GM12878 (cell line): ENCODE results near the gene CFAP65. TPM values are rescaled to one million over a fixed set of nuclear protein-coding genes. Genes with fewer than 3 reads are reported as not detected.

Experiments used
- ATAC-seq: fragments of 200-7000 bp; cut with Tn5 transposase; 3 replicates; pipeline ENCODE4 v1.9.1; 2020; ENCODE audit warnings: mild to moderate bottlenecking, moderate library complexity
- BruUV-seq: library from RNA; stranded (reverse); fragments of 400-500 nt; replicated peaks from 2 replicates; lab custom pipeline; 2021; lab: Mats Ljungman, UMichigan
- CTCF ChIA-PET: fragments of 300-600 bp; sonication (Branson Sonifier 250); formaldehyde crosslinking; extraction: SDS; loops from one replicate; lab custom pipeline; 2021; ENCODE audit warnings: inconsistent platforms; lab: Yijun Ruan, JAX
- POLR2A ChIA-PET: fragments of 350-600 bp; formaldehyde crosslinking; extraction: SDS; loops from one replicate; lab custom pipeline; 2021; ENCODE audit warnings: inconsistent platforms; lab: Charles Lee
- RAD21 ChIA-PET: fragments of 300-600 bp; sonication (Branson Sonifier 250); formaldehyde crosslinking; loops from one replicate; lab custom pipeline; 2023; ENCODE audit warnings: antibody characterized with exemption; ENCODE audit not compliant: unreplicated experiment; lab: Charles Lee
- SMC1A ChIA-PET: fragments of 300-600 bp; sonication (Branson Sonifier 250); formaldehyde crosslinking; loops from one replicate; lab custom pipeline; 2023; ENCODE audit not compliant: unreplicated experiment, uncharacterized antibody; lab: Charles Lee
- DNase-seq: peaks from one replicate; pipeline ENCODE4 v3.0.0-alpha.2; 2011; ENCODE audit warnings: low read depth, low spot score
- FAIRE-seq: peaks from 3 replicates; lab custom pipeline; 2011; peaks lifted over from hg19 to GRCh38; lab: Jason Lieb, UNC
- H2AFZ ChIP-seq: 2 replicates; pipeline ENCODE4 v1.6.0; 2011; ENCODE audit warnings: low read depth, low read length, control low read depth; ENCODE audit not compliant: control insufficient read depth
- H3K27ac ChIP-seq: 2 replicates; pipeline ENCODE4 v1.5.1; 2011; ENCODE audit warnings: control low read depth; ENCODE audit not compliant: control insufficient read depth, insufficient read depth
- H3K27me3 ChIP-seq, 2 experiments: replicated peaks in 1 of 2; 2 replicates each; pipeline versions ENCODE4 v1.6.0 to v1.6.1; 2011; ENCODE audit warnings: low read length in 1 of 2; ENCODE audit not compliant: control insufficient read depth in 2 of 2, insufficient read depth in 2 of 2
- H3K36me3 ChIP-seq, 2 experiments: 2 replicates each; pipeline ENCODE4 v1.5.1; 2011; ENCODE audit warnings: low read length in 1 of 2; ENCODE audit not compliant: control insufficient read depth in 2 of 2, insufficient read depth in 2 of 2
- H3K4me1 ChIP-seq: 2 replicates; pipeline ENCODE4 v1.6.1; 2011; ENCODE audit warnings: mild to moderate bottlenecking, low read length, moderate library complexity, mixed read lengths; ENCODE audit not compliant: control insufficient read depth, insufficient read depth
- H3K4me2 ChIP-seq: 2 replicates; pipeline ENCODE4 v1.6.0; 2011; ENCODE audit warnings: control low read depth; ENCODE audit not compliant: control insufficient read depth, insufficient read depth
- H3K4me3 ChIP-seq: fragments of 200-600 bp; sonication (generic); 2 replicates; pipeline ENCODE4 v1.5.1; 2016
- H3K79me2 ChIP-seq: 2 replicates; pipeline ENCODE4 v1.6.0; 2011; ENCODE audit warnings: low read length; ENCODE audit not compliant: control insufficient read depth, insufficient read depth
- H3K9ac ChIP-seq: 2 replicates; pipeline ENCODE4 v1.8.0; 2011; ENCODE audit warnings: low read length, control low read depth, mixed read lengths; ENCODE audit not compliant: control insufficient read depth, insufficient read depth
- H3K9me3 ChIP-seq: replicated peaks from 3 replicates; pipeline ENCODE4 v1.5.1; 2011; ENCODE audit warnings: mild to moderate bottlenecking, low read length; ENCODE audit not compliant: control insufficient read depth, insufficient read depth
- H4K20me1 ChIP-seq: 2 replicates; pipeline ENCODE4 v1.6.0; 2011; ENCODE audit not compliant: control insufficient read depth, insufficient read depth
- HCFC1 ChIP-seq: fragments of 150-350 bp; IDR thresholded peaks from 2 replicates; pipeline ENCODE4 v1.6.1; 2014; ENCODE audit warnings: low read length
- JUNB ChIP-seq: IDR thresholded peaks from 2 replicates; pipeline ENCODE4 v1.6.1; 2016; ENCODE audit warnings: antibody characterized with exemption, mild to moderate bottlenecking
- ZNF592 ChIP-seq: fragments of 450-650 bp; IDR thresholded peaks from 2 replicates; pipeline ENCODE4 v1.6.1; 2017; ENCODE audit warnings: mild to moderate bottlenecking, moderate library complexity
- WGBS: methylation state at CpG from one replicate; pipeline ENCODE4 v1.1.6; 2016; ENCODE audit warnings: low lambda C conversion rate; ENCODE audit not compliant: insufficient replicate concordance, insufficient coverage; ENCODE audit errors: missing lambda C conversion rate; 5-methylcytosine and 5-hydroxymethylcytosine counted together
- in situ Hi-C: fragments of 300-500 bp; cut with MboI; formaldehyde crosslinking; loops from 9 replicates; pipeline ENCODE4 v1.14.3; 2018; ENCODE audit warnings: mixed read lengths
- intact Hi-C: fragments of 100-400 bp; cut with micrococcal nuclease; formaldehyde crosslinking; loops from one replicate; pipeline ENCODE4 v1.14.2; 2022; ENCODE audit not compliant: unreplicated experiment
- polyA plus RNA-seq, 11 experiments: library from polyadenylated mRNA; depleted of rRNA in 4 of 11; unstranded in 6 of 11; stranded (reverse) in 5 of 11; fragments of >200 nt; fragmentation: Nextera tagmentation in 4 of 11; fragmentation: Illumina TruSeq in 1 of 11; extraction: Ambion mirVana in 4 of 11; extraction: Trizol in 1 of 11; gene quantifications; 1 replicate in 1 of 11; 2 replicates in 10 of 11; pipeline versions ENCODE4 v1.2.1 to v1.2.3, GENCODE V29; 2011 to 2016; ENCODE audit warnings: inconsistent platforms in 2 of 11, missing spikeins in 2 of 11, low read depth in 1 of 11
- total RNA-seq, 4 experiments: library from RNA; depleted of rRNA in 3 of 4; stranded (reverse); fragments of >200 nt in 3 of 4; fragmentation: Illumina TruSeq in 1 of 4; extraction: Trizol in 1 of 4; gene quantifications; 2 replicates each; pipeline versions ENCODE4 v1.2.1 to v1.2.3, GENCODE V29; 2013 to 2021

The CFAP65 gene
- total and polyA plus RNA-seq, 10 of the 15 experiments (the other 5 are each of a cell fraction or from before 2014, with no cell fraction given) = not detected

- TF ChIP-seq JUNB (no peak), HCFC1 (no peak), ZNF592 (no peak)
- intact Hi-C loops (no loop called here), in situ Hi-C loops (no loop called here)
- Histone ChIP-seq H3K27ac (no peak overlapping the region), H3K4me2 (no peak overlapping the region), H3K4me1 (no peaks in the 10 kb centered on the region), H3K4me3 (no peak overlapping the region), H3K36me3 (no peaks in the 10 kb centered on the region), H3K27me3 (no peaks in the 10 kb centered on the region; a peak in 2 of 4 replicates), H2AFZ (no peak overlapping the region), H3K9ac (no peak overlapping the region), H3K9me3 (no peaks in the 10 kb centered on the region), H4K20me1 (no peaks in the 10 kb centered on the region), H3K79me2 (no peaks in the 10 kb centered on the region)
- RAD21 ChIA-PET = interaction anchor here (1.3 to 3.1 kb wide), 2 partner anchors 88 to 122 kb away, joined by 4 to 41 read pairs; no protein-coding TSS in a partner anchor
- CTCF ChIA-PET = interaction anchor here (1.6 to 6.6 kb wide), 3 partner anchors 36 to 124 kb away, joined by 4 to 100 read pairs (median 13); no protein-coding TSS in a partner anchor
- 36% methylated on average over 20 of the region's 21 CpGs for WGBS
- POLR2A ChIA-PET = no interaction called here
- SMC1A ChIA-PET = no interaction called here
- no peak for DNase-seq
- no TSS peak for BruUV-seq
- no peak for ATAC-seq
- no peak for FAIRE-seq
Measured at GRCh38 chr2:219031005-219031738, 10.1 kb downstream of the CFAP65 start.
